Limb (tissue), 2 donors: ENCODE measurements around the gene MADD.

Source experiments
- DNase-seq, 2 donors: peaks; one replicate each; pipeline ENCODE4 v3.0.0-alpha.2; 2016; ENCODE audit errors: extremely low spot score in 2 of 2

Gene MADD

DNA sequence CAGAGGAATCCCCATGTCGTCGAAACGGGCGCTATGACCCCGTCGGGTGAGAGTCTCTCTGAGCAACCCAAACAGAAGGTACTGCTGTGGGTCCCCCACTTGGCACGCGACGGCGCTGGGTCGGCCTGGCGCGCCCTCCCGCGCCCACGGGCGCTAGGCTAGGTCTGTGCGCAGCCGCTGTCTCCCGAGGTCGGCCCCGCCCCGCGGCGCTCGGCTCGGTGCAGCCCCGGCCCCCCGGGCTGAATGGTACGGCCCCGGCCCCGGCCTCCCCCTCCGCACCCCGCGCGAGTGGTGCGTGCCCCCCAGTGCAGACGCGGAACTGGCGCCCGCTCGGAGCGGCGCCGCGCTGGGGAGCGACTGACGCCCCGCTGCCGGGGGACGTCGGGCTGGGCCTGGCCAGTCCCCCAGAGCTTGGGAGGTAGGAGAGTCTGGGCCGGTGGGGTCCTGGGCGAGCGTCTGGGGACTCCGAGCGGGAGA lies at the start of gene MADD:
MADD (plus strand) TSS at position 305 of the 477 bp plus-strand sequence.
- peak; percentile 76 to 91 for DNase-seq

DNA sequence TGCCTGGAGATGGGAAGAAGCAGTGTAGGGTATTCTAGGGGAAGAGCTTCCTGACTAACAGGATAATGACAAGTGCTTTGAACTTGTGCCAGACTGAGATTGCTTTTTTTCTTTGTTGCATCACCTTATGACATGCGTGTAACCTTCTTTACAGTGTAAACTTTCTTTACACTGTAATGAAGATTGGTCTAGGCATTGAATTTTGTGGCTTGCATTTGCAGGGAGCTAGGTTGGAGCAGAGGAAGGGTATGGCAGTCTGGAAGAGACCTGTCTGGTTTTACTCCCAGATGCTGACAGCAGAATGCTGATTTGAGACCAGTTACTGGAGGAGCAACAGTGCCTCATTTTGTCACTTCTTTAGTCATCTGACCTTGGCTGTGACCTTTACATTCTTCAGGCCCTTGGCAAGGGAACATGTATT lies 49.5 kb upstream of the MADD start:
- DNase-seq: no peak

DNA sequence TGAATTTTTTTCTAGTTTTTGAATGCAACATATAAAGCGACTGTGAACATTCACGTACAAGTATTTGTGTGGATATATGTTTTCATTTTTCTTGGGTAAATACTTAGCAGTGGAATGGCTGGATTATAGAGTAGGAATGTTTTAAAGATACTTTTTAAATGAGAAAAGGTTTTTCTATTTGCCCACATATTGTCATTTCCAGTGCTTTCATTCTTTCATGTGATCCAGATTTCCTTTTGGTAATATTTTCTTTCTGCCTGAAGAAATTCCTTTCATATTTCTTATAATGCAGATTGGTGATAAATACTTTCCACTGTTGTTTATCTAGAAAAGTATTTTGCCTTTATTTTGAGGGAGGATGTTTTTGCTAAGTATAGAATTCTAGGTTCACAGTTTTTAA lies 47.2 kb upstream of the MADD start:
- DNase-seq: no peak

DNA sequence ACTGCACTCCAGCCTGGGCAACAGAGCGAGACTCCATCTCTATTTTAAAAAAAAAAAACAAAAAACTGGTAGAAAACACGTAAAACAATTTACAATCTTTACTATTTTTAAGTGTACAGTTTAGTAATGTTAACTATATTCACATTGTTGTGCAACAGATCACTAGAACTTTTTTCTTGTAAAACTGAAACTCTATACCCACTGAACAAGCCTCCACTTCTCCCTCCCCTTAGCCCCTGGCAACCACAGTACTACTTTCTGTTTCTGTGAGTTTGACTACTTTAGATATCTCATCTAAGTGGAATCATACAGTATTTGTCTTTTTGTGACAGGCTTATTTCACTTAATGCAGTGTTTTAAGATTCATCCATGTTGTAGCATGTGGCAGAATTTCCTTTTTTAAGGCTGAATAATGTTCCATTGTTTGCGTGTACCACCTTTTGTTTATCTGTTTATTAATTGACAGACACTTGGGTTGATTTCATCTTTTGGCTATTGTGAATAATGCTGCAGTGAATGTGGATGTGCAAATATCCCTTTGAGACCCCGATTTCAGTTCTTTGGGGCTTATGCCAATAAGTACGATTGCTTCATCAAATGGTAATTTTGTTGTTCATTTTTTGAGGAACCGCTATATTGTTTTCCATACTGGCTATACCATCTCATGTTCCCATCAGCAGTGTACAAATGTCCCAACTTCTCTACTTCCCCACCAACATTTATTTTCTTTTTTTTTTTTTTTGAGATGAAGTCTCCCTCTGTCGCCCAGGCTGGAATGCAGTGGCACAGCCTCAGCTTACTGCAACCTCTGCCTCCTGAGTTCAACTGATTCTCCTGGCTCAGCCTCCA lies 44.2 kb upstream of the MADD start:
- DNase-seq: no peak

DNA sequence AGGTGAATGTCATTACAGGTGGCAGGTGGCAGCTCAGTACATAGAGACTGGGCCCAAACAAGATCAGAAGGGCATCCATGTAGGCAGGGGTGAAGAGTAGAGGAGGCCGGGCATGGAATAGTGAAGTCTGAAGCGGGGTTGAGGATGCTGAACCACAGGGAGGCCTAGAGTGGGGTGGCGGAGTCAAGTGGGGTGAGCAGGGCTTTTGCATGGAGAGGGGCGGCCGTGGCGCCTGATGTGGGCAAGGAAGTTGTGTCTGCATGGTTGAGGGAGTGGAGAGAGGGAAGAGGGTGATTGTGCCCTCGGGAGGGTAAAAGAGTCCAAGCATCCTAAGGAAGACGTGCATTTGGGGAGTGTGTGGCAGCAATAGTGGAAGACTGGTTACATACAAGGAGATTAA lies 40.8 kb upstream of the MADD start:
- DNase-seq: no peak

DNA sequence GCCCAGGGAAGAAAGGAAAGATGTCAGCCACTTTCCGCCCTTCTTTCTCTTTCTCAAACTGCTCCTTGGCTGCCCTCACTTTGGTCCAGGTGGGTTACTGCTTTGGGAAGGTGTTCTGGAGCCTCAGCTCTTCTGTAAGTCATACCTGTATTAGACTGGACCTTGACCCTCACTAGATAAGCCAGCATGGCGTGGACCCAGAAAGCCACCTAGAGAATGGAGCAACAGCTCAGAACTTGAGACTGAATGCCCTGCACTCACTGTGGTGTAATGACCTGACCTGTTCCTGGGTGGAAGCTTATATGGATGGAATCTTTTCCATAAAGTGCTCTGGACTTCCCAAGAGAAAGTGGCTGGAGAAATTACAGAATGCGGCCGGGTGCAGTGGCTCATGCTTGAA lies 36.9 kb upstream of the MADD start:
- DNase-seq: no peak

DNA sequence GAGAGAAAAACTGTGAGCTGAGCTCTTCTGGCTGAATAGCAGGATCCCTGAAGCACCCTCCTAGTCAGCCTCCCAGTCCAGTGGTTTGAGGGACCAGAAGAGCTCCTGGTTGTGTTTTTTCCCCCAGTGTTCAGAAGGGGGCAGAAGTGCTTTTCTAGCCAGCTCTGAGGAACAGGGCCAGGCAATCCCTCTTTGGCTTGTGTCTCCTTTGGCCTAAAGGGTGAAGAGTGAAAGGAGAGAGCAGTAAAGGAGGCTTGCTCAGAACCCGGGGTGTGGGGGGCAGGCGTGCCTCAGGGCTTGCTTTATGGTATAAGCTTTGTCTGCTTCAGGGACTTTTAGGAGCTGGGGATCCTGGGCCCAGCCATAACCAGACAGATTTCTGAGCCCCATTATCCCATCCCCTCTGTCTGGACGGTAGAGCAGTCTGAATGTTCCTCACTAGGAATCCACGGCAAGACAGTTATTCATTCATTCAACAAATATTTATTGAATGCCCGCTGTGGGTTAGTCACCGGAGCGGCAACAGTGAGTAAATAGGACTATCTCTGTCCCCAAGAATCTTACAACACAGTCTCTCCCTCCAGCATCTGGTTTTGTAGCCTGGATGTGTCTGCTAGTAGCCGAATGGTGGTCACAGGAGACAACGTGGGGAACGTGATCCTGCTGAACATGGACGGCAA lies 35.8 kb upstream of the MADD start:
- no peak for DNase-seq

DNA sequence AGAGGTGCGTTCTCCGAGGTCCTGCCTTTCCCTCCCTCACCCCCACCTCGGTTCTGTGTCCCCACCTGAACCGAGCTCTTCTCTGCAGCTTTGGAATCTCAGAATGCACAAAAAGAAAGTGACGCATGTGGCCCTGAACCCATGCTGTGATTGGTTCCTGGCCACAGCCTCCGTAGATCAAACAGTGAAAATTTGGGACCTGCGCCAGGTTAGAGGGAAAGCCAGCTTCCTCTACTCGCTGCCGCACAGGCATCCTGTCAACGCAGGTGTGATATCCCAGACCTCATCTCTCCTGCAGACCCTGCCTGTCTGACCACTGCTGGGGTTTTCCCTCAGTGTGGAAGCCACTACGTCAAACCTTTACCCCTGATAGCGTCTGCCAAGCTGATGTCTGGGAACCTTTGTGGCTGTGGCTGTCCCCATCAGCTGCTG lies 35.2 kb upstream of the MADD start:
- DNase-seq: no peak

DNA sequence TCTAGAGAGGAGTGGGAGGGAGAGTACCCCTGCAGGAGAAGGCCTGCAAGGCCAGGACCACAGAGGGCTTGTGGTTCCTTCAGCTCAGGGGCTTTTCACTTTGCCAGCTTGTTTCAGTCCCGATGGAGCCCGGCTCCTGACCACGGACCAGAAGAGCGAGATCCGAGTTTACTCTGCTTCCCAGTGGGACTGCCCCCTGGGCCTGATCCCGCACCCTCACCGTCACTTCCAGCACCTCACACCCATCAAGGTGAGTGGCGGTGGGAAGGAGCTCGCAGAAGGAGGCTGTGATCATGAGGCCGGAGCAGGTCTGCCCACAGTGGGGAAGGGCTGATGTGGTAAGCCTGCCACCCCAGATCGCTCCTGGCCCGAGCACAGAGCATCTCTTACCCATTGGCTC lies 34.8 kb upstream of the MADD start:
- DNase-seq: no peak

DNA sequence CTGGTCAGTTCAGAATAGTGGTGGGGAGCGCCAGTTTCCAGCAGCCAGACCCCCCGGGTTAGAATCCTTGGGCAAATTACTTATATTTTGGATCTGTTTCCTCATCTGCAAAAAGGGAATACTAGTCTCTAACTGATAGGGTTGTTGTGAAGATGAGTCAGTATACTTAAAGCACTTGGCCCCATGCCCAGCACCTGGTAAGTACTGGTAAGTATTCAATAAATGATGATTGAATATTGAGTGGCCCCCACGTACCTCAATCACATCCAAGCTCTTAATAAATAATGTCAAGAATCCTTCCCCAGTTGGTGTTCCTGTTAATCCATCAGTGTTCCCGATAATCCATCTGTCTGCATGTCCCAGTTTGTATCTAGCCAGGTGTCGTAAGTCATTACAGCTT lies 33.5 kb upstream of the MADD start:
- DNase-seq: no peak

DNA sequence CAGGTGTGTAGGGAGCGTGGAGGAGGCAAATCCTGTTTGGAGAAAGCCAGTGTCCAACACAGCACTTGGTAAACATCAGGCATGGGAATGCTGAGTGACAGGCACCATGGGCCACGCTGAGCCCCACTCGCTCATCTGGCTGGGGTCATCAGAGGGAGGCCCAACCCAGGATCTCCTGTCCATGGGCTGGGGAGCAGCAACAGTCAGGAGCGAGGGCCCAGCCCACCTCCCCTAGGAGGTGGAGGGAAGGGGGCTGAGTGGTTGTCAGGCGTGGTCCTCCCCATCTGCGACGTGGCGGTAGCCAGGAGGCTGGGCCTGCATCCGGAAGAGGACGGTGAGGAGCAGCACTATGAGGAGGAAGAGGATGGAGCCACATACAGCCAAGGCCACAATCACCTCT lies 30.1 kb upstream of the MADD start:
- DNase-seq: no peak

DNA sequence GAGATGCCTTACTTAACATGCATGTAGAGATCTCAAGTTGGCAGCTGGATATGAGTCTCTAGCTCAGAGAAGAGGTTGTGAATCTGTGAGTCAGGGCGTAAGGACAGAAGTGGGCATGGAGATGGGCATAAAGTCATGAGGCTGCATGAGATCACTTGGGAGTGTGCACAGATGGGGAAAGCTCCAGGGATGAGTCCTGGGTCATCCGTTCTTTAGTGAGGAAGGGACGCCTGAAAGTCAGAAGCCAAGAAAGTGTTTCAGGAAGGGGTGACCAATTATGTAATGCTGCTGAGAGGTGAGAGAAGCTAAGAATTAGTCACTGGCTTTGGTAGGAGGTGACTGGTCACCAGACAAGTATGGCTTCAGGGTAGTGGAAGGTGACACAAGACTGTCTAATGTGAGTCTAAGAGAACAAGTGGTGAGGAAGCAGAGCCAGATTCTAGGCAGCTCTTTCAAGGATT lies 28.1 kb upstream of the MADD start:
- DNase-seq: no peak

DNA sequence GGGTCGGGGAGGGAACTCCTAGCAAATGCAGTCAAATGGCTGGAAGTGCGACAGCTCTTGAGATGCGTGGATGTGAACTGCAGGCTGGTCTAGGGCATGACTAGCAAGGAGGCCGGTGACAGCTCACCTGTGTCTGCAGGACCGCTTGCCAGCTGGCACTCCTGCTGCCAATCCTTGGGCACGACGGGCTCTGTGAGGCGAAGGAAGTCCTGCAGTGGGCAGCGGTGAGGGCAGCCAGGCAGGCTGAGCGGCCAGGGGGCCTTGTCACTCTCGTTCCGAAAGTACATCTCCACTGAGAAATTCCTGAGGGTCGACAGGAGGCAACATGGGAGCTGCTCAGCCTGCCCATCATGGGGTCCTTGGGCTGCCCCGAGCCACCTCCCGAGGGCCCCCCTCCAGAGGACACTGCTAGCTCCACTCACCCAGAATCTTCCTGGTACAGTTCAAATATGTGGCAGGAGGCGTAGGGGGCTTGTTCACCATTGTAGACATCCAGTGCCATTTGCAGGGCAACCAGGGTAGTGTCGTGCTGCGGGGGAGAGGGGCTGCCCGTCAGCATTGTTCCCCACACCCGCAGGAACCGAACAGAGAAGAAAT lies 27.2 kb upstream of the MADD start:
- DNase-seq: no peak

DNA sequence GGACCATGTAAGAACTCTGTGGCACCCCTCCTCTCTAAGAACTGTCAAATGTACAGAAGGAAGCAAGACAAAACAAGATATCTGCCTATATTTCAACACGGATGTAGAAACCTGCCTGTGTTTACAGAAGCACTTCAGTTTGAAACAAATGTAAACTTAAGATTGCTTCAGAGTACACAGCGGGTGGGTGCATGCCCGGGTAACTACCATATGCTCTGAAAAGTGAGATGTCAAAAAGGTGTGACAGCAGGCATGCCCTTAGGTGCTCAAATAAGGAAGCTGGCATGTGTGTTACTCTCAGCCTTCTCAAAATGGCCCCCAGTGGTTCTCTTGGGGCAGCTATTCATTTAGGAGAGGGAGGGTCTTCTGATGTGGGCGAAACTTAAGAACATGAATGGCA lies 26.5 kb upstream of the MADD start:
- no peak for DNase-seq

DNA sequence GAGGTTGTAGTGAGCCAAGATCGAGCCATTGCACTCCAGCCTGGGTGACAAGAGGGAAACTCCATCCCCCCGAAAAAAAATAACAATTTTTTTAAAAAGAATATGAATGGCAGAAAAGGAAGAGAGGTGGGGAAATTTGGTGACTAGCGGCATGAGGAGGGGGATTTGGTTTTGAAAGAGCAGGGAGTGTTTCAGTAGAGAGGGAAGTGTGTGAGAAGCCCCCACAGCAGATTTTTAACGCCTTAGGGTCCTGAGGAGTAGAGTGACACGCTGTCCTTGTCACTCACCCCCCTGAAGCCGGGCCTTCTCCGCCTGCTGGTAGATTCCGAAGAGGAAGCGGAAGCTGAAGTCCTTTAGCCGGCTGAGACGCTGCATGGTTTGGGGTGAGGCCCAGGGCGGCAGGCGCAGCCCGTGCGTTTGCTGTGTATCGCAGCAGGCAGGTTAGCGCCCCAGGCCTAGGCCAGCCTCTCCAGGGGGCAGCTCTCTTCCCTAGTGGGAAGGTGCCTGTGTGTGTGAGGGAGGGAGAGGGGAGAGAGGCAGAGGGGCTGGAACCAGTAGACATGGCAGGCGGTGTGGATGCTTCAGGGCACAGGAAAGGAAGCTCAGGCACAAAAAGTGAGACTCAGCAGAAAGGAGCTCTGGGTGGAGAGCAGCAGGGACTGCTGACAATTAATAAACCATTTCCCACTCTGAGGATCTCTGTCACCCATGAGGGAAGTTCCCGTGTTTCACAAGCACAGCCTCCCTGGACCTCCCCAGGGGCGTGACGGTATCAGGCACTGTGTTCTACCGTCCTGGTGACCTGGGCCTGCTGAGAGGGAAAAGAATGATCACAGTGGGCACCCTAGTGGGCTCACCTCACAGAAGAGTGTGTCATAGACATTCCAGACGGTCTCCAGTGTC lies 25.2 kb upstream of the MADD start:
- no peak for DNase-seq

DNA sequence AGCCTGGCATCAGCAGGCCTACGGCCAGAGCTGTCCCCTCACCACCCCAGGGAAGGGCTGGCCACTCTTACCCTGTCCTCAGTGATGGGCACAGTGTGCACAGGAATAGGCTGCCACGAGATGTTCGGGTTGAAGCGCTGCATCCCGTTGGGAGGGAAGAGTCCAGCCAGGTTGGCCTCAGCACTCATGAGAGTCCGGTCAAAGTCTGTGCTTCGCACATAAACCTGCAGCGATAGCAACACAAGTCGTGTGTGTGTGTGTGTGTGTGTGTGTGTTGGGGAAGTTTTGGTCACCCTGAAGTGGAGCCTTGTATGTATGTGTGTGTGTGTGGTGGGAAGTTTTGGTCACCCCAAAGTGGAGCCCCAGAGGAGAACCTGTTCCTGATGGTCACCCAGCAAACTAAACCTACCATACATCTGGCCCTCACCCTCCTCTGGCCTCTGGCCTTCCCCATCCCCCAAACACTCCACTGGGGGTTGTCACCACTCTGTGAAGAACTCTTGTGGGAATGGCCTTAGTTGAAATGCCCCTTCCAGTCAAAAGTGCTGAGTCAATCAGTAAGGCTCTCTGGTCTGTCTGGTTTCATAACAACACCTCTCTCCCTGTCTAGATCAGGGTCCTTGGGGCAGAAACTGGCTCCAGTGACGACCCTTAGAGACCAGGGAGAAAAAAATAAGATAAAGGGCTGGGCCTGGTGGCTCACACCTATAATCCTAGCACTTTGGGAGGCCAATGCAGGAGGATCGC lies 24.1 kb upstream of the MADD start:
- DNase-seq: no peak

DNA sequence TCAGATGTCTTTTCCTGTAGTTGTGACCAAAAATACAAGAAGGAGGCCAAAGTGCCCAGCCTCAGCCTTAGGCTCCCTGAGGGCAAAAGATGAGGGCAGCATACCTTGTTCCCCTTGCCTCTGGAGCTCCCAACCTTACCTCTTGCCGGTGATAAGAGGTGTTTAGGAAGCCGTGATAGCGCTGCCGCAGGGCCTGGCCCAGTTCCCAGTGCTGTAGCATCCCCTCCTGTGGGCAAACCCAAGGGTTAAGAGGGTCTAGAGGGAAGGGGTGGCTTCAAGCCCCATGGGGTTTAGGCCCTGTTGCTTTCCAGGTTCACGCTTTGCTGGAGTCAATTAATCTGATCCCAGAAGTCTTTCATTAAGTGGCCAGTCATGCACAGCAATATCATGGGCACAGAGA lies 22.4 kb upstream of the MADD start:
- no peak for DNase-seq

DNA sequence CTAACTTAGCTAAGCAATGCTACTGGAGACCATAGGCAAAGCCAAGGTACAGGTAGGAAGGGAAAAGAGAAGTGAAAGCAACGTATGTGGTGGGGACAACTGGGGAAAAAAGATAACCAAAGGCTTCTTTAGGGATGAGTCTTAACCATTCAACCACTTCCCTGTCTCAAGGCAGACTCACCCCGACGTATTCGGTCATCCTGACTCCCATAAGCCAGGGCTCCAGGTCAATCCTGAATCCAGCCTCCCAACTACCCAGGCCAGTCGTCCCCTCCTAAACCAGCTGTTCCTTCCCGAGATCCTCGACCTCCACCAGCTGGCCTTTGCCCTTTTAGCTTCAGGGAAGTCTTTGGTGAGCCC lies 21.6 kb upstream of the MADD start:
- no peak for DNase-seq

DNA sequence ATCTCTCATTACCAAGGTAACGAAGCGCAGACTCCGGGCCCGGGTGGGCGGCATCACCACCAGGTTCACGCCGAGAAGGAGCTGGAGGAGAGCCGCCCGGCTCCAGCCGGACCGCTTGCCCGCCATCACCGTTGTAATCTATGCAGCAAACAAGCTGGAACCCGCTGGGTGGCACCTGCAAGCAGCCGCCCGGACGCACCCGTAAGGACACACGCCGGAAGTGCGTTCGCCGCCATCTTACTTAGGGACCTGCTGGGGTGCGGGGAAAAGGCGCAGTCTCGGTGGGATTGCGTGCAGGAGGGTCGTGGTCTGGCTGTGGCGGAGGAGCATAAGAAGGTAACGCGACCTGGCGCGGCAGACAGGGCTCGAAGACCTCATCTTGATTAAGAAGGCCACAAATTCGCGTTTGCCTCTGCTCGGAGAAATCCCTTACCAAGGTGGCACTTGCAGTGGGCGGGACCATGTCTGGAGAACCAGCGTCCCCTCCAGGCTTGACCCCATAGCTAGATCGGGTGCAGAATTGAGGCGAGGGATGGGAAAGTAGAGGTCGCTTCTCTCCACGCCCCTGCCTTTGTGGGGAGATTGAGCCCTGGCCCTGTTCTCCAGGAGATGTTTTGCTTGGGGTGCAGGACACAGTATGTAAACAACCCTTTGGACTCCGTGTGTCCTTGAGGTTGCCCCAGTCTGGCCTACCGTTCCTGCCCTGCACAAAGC lies 21.1 kb upstream of the MADD start, which contains the start of gene ACP2:
ACP2 (minus strand) TSS at position 151 of the 714 bp plus-strand sequence; CDS start at position 126, 25 bp downstream.
- DNase-seq: peak; percentile 88 to 93

DNA sequence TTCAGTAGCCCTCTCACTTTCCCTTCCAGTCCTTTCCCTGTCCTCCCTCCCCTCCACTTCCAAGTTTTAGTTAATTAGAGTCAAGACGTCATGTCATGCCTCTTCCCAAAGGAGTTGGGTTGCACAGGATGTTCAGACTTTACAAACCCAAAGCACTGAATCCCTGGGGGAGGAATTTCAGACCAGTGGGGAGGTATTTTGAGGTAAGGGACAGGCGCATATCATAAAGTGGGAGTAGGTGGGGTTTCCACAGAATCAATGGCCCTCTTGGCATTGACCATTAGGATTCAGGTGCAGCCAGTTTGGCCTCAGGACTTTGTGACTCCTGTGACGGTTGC lies 20.6 kb upstream of the MADD start:
- DNase-seq: no peak
